ENCODE results near the gene SHMT1.

DNA sequence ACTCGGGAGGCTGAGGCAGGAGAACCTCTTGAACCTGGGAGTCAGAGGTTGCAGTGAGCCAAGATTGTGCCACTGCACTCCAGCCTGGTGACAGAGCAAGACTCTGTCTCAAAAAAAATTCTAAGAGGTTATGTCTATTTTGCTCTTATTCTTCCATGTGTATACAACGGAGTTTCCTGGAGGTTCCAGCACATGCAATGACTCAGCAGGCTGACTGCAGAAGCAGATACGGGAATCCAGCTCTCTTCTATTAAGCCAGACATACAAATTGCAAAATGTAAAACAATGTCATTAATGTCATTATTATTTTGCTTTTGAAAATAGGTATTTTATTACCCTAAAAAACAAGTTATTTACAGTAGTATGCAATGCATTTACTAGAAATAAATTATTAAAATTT, 84.5 kb downstream of the SHMT1 start:
- TF ChIP-seq, protein P1, sequence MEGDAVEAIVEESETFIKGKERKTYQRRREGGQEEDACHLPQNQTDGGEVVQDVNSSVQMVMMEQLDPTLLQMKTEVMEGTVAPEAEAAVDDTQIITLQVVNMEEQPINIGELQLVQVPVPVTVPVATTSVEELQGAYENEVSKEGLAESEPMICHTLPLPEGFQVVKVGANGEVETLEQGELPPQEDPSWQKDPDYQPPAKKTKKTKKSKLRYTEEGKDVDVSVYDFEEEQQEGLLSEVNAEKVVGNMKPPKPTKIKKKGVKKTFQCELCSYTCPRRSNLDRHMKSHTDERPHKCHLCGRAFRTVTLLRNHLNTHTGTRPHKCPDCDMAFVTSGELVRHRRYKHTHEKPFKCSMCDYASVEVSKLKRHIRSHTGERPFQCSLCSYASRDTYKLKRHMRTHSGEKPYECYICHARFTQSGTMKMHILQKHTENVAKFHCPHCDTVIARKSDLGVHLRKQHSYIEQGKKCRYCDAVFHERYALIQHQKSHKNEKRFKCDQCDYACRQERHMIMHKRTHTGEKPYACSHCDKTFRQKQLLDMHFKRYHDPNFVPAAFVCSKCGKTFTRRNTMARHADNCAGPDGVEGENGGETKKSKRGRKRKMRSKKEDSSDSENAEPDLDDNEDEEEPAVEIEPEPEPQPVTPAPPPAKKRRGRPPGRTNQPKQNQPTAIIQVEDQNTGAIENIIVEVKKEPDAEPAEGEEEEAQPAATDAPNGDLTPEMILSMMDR (IDR thresholded peaks at IDR 0.05 in 4 of 5, conservative IDR thresholded peaks at IDR 0.05 in 1 of 5), result no peak
- TF ChIP-seq POLR2A (IDR thresholded peaks at IDR 0.05), result no peak
